ENCODE data around the gene TMEM150B.
A peak's percentile ranks its signal among the peaks of the same experiment; 100 is the strongest.

TMEM150B gene

DNA sequence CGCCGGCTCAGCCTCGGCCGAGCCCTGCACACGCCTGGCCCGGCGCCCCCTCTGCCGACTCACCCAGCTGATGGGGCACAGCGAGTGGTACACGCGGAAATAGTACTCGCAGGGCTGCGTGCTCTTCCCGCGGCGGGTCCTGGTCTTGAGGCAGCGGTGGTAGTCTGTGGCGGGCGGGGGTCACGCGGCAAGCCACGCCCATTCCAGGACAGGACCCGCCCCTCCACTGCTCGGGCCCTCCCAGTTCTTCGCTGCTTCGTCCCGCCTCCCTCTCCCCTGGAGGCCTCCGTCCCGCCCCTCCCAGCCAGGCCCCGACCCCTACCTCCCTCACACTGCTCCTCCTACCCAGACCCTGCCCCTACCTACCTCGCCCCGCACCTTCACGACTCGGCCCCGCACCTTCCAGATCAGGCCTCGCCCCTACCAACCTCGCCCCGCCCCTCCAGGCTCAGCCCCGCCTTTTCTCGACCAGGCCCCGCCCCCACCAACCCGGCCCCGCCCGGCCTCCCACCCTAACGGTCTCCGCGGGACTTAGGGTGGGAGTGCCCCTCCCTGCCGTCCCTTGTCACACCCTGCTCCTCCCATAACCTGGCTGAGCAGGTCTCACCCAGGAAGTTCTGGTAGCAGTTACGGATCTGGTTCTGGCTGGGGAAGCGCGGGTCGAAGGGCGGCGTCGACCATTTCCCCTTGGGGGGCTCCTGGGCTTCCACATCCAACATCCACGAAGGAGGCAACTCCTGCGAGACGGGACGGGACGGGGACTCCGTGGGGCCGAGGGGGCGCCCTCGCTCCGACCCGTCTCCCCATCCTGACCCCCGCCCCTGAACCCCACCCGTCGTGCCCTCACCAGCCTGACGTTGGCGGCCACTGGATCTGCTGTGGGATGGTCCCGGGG, 28.9 kb upstream of the TMEM150B start:
- DNase-seq, result peak; percentile 62

GRCh38 chr19:55353356-55353802, 28.2 kb upstream of the TMEM150B start:
- DNase-seq, result no peak

- no peak for DNase-seq
Observed at GRCh38 chr19:55352549-55353145, 27.5 kb upstream of the TMEM150B start.

DNA sequence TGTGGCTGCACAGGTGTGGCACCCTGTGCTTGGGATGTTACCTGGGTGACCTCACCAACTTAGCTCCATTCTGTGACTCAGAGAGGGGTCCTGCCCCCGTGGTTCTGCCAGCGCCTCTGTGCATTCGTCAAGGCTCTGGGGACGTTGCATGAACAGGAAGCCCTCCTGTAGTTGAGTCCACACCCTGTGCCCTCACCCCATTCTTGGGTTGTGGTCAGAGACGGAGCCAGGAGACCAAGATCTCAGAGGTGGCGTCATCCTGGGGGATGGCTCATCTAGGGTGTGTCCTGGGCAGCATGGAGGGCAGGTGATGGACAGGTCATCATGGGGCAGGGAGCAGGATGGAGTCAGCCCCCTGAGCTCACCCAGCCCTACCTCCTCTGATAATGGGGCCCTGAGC, 26.9 kb upstream of the TMEM150B start:
- no peak for DNase-seq

- no peak for DNase-seq
Observed at GRCh38 chr19:55350620-55351315, 25.6 kb upstream of the TMEM150B start.

GRCh38 chr19:55348317-55349034, 23.3 kb upstream of the TMEM150B start:
- DNase-seq, result peak; percentile 29

DNA sequence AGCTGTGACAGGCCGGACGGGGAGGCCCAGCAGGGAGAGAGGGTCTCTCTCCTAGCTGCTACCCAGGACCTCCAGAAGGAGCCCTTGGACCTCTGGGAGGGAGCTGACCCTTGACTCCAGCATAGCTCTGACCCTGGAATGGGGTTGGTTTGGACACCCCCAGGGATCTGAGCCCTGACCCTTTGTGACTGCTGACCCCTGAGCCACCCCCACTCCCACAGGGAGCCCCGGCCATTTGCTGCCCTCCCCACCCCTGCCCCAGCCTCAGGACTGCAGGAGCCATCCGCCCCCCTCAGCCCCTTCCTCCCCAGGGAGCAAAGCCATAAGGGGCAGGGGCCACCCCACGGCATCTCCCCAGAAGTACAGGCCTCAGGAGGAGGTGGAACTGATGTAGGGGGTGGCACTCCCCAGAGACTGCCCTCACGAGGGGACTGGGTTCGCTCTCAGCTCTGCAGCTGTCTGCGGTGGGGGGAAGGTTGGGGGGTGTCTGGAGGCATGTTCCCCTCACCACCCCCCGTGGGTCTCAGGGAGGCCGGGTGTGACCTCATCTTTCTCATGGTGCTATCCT, 22.4 kb upstream of the TMEM150B start:
- peak; percentile 24 for DNase-seq

DNA sequence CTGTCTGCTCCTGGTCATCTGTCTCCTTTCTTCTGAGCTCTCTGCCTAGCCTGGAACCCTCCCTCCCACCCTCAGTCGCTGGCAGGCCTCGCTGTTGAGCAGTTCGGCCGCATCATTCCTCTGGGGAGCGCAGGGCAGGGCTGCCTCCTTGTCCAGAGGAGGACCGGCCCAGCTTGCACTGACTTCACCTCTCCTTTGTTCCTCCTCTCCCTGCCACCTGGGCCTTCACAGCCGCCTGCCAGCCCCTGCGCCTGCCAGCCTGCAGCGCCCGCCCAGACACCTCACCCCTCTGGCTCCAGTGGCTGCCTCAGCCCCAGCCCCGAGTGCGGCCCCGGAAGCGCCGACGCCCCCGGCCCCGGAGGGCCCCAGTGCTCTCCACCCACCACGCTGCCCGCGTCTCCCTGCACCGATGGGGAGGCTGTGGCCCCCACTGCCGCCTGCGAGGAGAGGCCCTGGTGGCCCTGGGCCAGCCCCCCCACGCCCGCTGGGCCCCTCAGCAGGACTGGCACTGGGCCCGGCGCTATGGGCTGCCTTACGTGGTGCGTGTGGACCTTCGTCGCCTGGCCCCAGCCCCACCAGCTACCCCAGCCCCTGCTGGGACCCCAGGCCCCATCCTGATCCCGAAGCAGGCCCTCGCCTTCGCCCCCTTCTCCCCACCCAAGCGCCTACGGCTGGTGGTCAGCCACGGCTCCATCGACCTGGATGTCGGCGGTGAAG, 21.7 kb upstream of the TMEM150B start:
- DNase-seq, result no peak

DNA sequence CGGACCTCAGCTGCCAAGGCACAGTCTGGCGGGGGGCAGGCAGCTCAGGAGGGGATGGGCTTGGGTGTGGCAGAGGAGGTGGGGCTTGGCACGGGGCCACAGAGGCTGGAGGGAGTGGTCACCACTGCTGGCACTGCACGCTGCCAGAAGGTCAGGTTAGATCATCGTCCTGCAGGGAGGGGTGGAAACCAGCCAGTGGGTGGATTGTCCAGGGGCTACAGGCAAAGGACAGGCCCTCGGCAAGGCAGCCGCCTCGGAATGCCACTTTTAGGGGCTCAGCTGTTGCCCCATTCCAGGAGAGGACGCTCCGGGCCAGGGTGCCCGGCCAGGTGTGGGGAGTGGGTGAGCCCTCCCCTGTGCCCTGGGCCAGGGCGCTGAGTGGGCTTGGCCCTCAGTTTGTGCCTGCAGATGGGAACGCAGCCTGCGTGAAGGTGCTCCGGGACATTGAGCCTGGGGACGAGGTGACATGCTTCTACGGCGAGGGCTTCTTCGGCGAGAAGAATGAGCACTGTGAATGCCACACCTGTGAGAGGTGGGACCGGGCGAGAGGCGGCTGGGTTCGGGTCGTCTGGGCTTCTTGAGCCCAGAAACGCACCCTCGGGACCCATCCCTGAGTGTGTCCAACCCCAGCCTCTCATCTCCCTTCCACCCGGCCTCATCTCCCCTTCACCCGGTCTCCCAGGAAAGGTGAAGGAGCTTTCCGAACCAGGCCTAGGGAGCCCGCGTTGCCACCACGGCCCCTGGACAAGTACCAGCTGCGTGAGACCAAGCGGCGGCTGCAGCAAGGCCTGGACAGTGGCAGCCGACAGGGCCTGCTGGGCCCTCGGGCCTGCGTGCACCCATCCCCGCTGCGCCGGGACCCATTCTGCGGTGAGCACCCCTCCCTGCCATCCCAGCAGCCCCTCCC, 20.9 kb upstream of the TMEM150B start:
- DNase-seq, result peak; percentile 79

- peak; percentile 16 for DNase-seq
Observed at GRCh38 chr19:55345101-55345817, 20.1 kb upstream of the TMEM150B start.

GRCh38 chr19:55344444-55344843, 19.3 kb upstream of the TMEM150B start:
- DNase-seq, result peak; percentile 81

- peak; percentile 22 for DNase-seq
Observed at GRCh38 chr19:55341595-55342531, 16.7 kb upstream of the TMEM150B start.

- DNase-seq, result peak; percentile 86
Observed at GRCh38 chr19:55341171-55341588, 16.0 kb upstream of the TMEM150B start.

- peak; percentile 61 for DNase-seq
Observed at GRCh38 chr19:55340784-55341147, 15.6 kb upstream of the TMEM150B start.

GRCh38 chr19:55339889-55340783, 15.0 kb upstream of the TMEM150B start:
- DNase-seq, result peak; percentile 55

DNA sequence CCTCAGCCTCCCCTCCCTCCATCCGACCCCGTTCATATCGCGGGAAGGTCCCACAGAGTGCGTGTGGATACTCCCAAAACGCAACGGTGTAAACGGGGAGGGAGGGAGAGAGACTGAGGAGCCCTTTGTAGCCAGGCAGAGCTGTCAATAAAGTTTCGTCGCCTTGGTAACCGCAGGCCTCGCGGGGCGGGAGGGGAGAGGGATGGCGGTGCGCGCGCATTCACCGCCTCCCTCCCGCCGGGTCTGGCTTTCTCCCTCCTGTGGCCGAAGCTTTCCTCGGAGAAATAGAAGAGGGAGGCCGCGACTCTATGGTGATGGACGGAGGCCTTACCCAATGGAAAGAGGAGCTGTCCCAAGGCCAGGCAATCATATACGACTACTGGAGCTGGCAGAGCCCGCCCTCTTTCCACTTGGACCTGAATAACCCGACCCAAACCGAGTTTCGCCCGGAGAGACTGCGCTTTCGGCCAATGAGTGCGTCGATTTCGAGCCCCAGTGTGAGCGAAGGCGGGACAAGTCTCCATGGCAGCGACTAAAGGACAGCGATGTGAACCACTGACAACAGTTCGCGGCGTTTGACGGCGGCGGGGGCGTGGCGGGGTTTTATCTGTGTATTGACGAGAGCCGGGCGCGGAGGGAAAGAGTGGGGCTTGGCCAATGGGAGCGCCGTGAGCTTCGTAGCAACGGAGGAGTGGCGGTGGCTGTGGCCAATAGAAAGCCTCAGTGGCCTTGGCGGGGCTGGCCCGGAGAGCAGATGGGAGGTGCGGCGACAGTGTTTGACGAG, 14.2 kb upstream of the TMEM150B start, which contains the start of gene KMT5C:
KMT5C (plus strand) TSS at position 772 of the 784 bp plus-strand sequence. CDS start 2,061 bp downstream, outside the sequence.
- peak; percentile 100 for DNase-seq

- peak; percentile 9 for DNase-seq
Observed at GRCh38 chr19:55336101-55336500, 11.0 kb upstream of the TMEM150B start.

All from right hindlimb (tissue), 1 donor.